HEK293 (cell line): ENCODE data around the gene MSH5.
A peak's percentile ranks its signal among the peaks of the same experiment; 100 is the strongest.

Experiments used
- CTCF ChIP-seq: fragments of 450-650 bp; formaldehyde crosslinking; IDR thresholded peaks from 2 replicates; pipeline ENCODE4 v1.5.1; 2016; ENCODE audit warnings: missing biosample characterization, missing genetic modification characterization
- IKZF3 ChIP-seq: fragments of 450-650 bp; IDR thresholded peaks from 2 replicates; pipeline ENCODE4 v1.5.0; 2018; ENCODE audit warnings: missing biosample characterization, mild to moderate bottlenecking, missing genetic modification characterization, moderate library complexity
- KLF1 ChIP-seq: fragments of 450-650 bp; formaldehyde crosslinking; IDR thresholded peaks from 2 replicates; pipeline ENCODE4 v1.5.1; 2016; ENCODE audit warnings: missing biosample characterization, missing genetic modification characterization
- KLF10 ChIP-seq: fragments of 450-650 bp; IDR thresholded peaks from 2 replicates; pipeline ENCODE4 v1.5.1; 2018; ENCODE audit warnings: missing biosample characterization, mild to moderate bottlenecking, missing genetic modification characterization
- KLF16 ChIP-seq: fragments of 450-650 bp; formaldehyde crosslinking; IDR thresholded peaks from 2 replicates; pipeline ENCODE4 v1.5.1; 2017; ENCODE audit warnings: missing biosample characterization, missing genetic modification characterization
- KLF8 ChIP-seq: fragments of 450-650 bp; formaldehyde crosslinking; IDR thresholded peaks from 2 replicates; pipeline ENCODE4 v1.5.1; 2016; ENCODE audit warnings: missing biosample characterization, missing genetic modification characterization
- KLF9 ChIP-seq: fragments of 450-650 bp; formaldehyde crosslinking; IDR thresholded peaks from 2 replicates; pipeline ENCODE4 v1.5.1; 2016; ENCODE audit warnings: missing biosample characterization, missing genetic modification characterization, low read depth
- OSR2 ChIP-seq: fragments of 450-650 bp; formaldehyde crosslinking; IDR thresholded peaks from 2 replicates; pipeline ENCODE4 v1.5.1; 2016; ENCODE audit warnings: missing biosample characterization, missing genetic modification characterization
- SCRT2 ChIP-seq: fragments of 450-650 bp; formaldehyde crosslinking; IDR thresholded peaks from 2 replicates; pipeline ENCODE4 v1.5.1; 2016; ENCODE audit warnings: missing biosample characterization, missing genetic modification characterization
- SP2 ChIP-seq: fragments of 450-650 bp; formaldehyde crosslinking; IDR thresholded peaks from 2 replicates; pipeline ENCODE4 v1.5.1; 2016; ENCODE audit warnings: missing biosample characterization, missing genetic modification characterization
- SP3 ChIP-seq: fragments of 450-650 bp; formaldehyde crosslinking; IDR thresholded peaks from 2 replicates; pipeline ENCODE4 v1.5.1; 2016; ENCODE audit warnings: missing biosample characterization, missing genetic modification characterization
- TSHZ1 ChIP-seq: fragments of 450-650 bp; formaldehyde crosslinking; IDR thresholded peaks from 2 replicates; pipeline ENCODE4 v1.5.1; 2016; ENCODE audit warnings: missing biosample characterization, missing genetic modification characterization, borderline replicate concordance
- WT1 ChIP-seq: fragments of 450-650 bp; formaldehyde crosslinking; IDR thresholded peaks from 2 replicates; pipeline ENCODE4 v1.5.1; 2016; ENCODE audit warnings: missing biosample characterization, missing genetic modification characterization
- ZBTB17 ChIP-seq: fragments of 450-650 bp; formaldehyde crosslinking; IDR thresholded peaks from 2 replicates; pipeline ENCODE4 v1.5.1; 2016; ENCODE audit warnings: missing biosample characterization, missing genetic modification characterization
- ZBTB20 ChIP-seq: fragments of 450-650 bp; formaldehyde crosslinking; IDR thresholded peaks from 2 replicates; pipeline ENCODE4 v1.5.1; 2016; ENCODE audit warnings: missing biosample characterization, missing genetic modification characterization
- ZNF10 ChIP-seq: fragments of 450-650 bp; formaldehyde crosslinking; IDR thresholded peaks from 2 replicates; pipeline ENCODE4 v1.5.1; 2017; ENCODE audit warnings: missing biosample characterization, missing genetic modification characterization
- ZNF169 ChIP-seq: fragments of 450-650 bp; formaldehyde crosslinking; IDR thresholded peaks from 2 replicates; pipeline ENCODE4 v1.5.1; 2016; ENCODE audit warnings: missing biosample characterization, missing genetic modification characterization
- ZNF248 ChIP-seq: fragments of 450-650 bp; formaldehyde crosslinking; IDR thresholded peaks from 2 replicates; pipeline ENCODE4 v1.5.1; 2017; ENCODE audit warnings: missing biosample characterization, missing genetic modification characterization
- ZNF394 ChIP-seq: fragments of 450-650 bp; formaldehyde crosslinking; IDR thresholded peaks from 2 replicates; pipeline ENCODE4 v1.5.1; 2016; ENCODE audit warnings: missing biosample characterization, missing genetic modification characterization, mild to moderate bottlenecking, moderate library complexity, borderline replicate concordance
- ZNF423 ChIP-seq: fragments of 450-650 bp; formaldehyde crosslinking; IDR thresholded peaks from 2 replicates; pipeline ENCODE4 v1.5.1; 2016; ENCODE audit warnings: missing biosample characterization, missing genetic modification characterization
- ZNF544 ChIP-seq: fragments of 450-650 bp; formaldehyde crosslinking; IDR thresholded peaks from 2 replicates; pipeline ENCODE4 v1.5.0; 2017; ENCODE audit warnings: missing biosample characterization, missing genetic modification characterization
- ZNF558 ChIP-seq: fragments of 450-650 bp; formaldehyde crosslinking; IDR thresholded peaks from 2 replicates; pipeline ENCODE4 v1.5.1; 2016; ENCODE audit warnings: missing biosample characterization, missing genetic modification characterization
- ZNF560 ChIP-seq: fragments of 450-650 bp; formaldehyde crosslinking; IDR thresholded peaks from 2 replicates; pipeline ENCODE4 v1.5.1; 2017; ENCODE audit warnings: missing biosample characterization, missing genetic modification characterization, borderline replicate concordance
- ZNF580 ChIP-seq: fragments of 450-650 bp; formaldehyde crosslinking; IDR thresholded peaks from 2 replicates; pipeline ENCODE4 v1.5.1; 2016; ENCODE audit warnings: missing biosample characterization, missing genetic modification characterization
- ZNF629 ChIP-seq: fragments of 450-650 bp; formaldehyde crosslinking; IDR thresholded peaks from 2 replicates; pipeline ENCODE4 v1.5.1; 2017; ENCODE audit warnings: missing biosample characterization, missing genetic modification characterization
- ZNF654 ChIP-seq: fragments of 450-650 bp; formaldehyde crosslinking; IDR thresholded peaks from 2 replicates; pipeline ENCODE4 v1.5.1; 2016; ENCODE audit warnings: low read depth, missing biosample characterization, missing genetic modification characterization
- ZNF677 ChIP-seq: fragments of 450-650 bp; IDR thresholded peaks from 2 replicates; pipeline ENCODE4 v1.5.0; 2018; ENCODE audit warnings: missing biosample characterization, mild to moderate bottlenecking, missing genetic modification characterization, moderate library complexity
- ZSCAN30 ChIP-seq: fragments of 450-650 bp; IDR thresholded peaks from 2 replicates; pipeline ENCODE4 v1.5.1; 2018; ENCODE audit warnings: missing biosample characterization, mild to moderate bottlenecking, missing genetic modification characterization, moderate library complexity

MSH5 gene

DNA sequence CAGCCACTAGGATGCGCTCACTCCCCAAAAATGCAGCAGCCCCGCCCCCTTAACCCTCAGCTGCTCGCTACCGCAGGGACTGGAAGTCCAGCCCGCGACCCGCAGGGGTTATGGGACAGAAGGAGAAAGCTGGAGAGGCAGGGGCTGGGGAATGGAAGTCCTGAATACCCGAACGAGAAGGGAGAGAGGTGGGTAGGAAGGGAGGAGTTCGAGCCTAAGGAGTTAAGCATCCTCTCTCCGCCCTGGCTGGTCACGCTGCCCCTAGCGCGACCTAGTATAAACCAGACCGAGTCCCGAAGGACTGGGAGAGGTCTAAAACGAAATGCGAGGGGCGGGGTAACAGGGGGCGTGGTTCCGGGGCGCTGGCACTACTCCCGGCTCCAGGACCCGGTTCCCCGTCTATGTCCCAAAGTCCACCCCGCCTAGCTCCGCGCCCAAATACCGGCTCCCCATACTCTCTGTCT is 10.3 kb upstream of the MSH5 start (continued):
- TF ChIP-seq ZNF558 (no peak), KLF16 (tag by site-specific recombination) (peak; percentile 89), ZNF423 (tag by site-specific recombination) (peak; percentile 29; the same call in 1 of the 2 replicates), ZNF560 (no peak), KLF8 (tag by site-specific recombination) (peak; percentile 10; the same call in 1 of the 2 replicates), ZNF10 (tag by site-specific recombination) (no peak), ZNF580 (peak; percentile 73; the same call in 1 of the 2 replicates), ZBTB20 (tag by site-specific recombination) (peak; percentile 90; the same call in 1 of the 2 replicates), ZNF629 (tag by site-specific recombination) (peak; percentile 41; the same call in 1 of the 2 replicates), CTCF (tag by site-specific recombination) (peak; percentile 94), WT1 (tag by site-specific recombination) (peak; percentile 79), SCRT2 (tag by site-specific recombination) (peak; percentile 79), ZNF248 (tag by site-specific recombination) (no peak), ZNF654 (tag by site-specific recombination) (peak; percentile 48), SP2 (tag by site-specific recombination) (peak; percentile 67), ZNF677 (tag by site-specific recombination) (no peak), IKZF3 (tag by site-specific recombination) (peak; percentile 60; the same call in 1 of the 2 replicates), KLF10 (tag by site-specific recombination) (peak; percentile 84), ZSCAN30 (tag by site-specific recombination) (0 out of 2 replicates have a peak, but pooled peaks have one; percentile 19), ZNF169 (tag by site-specific recombination) (no peak), SP3 (tag by site-specific recombination) (peak; percentile 59), OSR2 (tag by site-specific recombination) (peak; percentile 62), ZNF544 (tag by site-specific recombination) (no peak), ZNF394 (tag by site-specific recombination) (peak; percentile 19; the same call in 1 of the 2 replicates), KLF9 (tag by site-specific recombination) (peak; percentile 90), KLF1 (peak; percentile 70; the same call in 1 of the 2 replicates), ZBTB17 (tag by site-specific recombination) (peak; percentile 92), TSHZ1 (tag by site-specific recombination) (no peak)
